GM21447 (cell line): ENCODE measurements around the gene GALK1.

Experiments
- ATAC-seq: cut with Tn5 transposase; IDR thresholded peaks from one replicate; pipeline ENCODE4 v1.9.1; 2021; ENCODE audit not compliant: unreplicated experiment

GALK1 gene

DNA sequence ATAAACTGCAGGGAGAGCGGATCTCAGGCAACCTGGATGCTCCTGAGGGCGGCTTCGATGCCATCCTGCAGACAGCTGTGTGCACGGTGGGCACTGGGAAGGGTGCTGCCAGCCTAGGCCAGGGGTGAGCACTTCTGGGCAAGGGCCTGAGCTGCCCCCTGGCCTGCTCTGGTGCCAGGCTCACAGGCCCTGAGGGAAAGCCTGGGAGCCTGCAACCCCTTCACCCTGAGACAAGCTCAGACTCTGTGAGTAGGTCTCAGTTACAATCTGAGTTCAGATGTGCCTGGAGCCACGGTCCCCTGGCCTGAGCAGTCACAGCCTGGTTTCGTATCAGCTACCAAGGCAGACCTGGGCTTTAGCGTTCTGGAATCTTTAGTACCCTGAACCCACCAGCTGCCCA, 35.6 kb downstream of the GALK1 start:
- ATAC-seq = no peak

DNA sequence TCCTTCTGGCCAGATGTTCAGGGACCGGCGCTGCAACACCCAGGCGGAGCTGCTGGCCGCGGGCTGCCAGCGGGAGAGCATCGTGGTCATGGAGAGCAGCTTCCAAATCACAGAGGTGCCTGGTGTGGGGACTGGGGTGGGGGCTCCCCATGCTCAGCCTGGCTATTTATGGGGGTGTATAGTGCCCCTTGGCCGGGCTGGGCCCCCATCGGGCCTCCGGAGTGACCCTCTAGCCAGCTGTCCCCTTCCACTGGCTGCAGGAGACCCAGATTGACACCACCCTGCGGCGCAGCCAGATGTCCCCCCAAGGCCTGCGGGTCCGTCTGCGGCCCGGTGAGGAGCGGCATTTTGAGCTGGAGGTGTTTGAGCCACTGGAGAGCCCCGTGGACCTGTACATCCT, 37.6 kb downstream of the GALK1 start:
- ATAC-seq = no peak

- no peak for ATAC-seq
Observed at GRCh38 chr17:75725504-75725903, 39.5 kb downstream of the GALK1 start.

GRCh38 chr17:75724016-75725003, 40.7 kb downstream of the GALK1 start:
- ATAC-seq = no peak

- ATAC-seq = no peak
Observed at GRCh38 chr17:75723171-75723930, 41.6 kb downstream of the GALK1 start.

GRCh38 chr17:75722542-75723095, 42.4 kb downstream of the GALK1 start:
- ATAC-seq = no peak

- ATAC-seq = no peak
Observed at GRCh38 chr17:75722076-75722475, 42.9 kb downstream of the GALK1 start.

- ATAC-seq = no peak
Observed at GRCh38 chr17:75721463-75722011, 43.5 kb downstream of the GALK1 start.

- peak; percentile 55 for ATAC-seq
Observed at GRCh38 chr17:75720656-75721462, 44.1 kb downstream of the GALK1 start, which contains the start of gene ITGB4. Gene ITGB4, plus strand, starts transcription at chr17:75721459. Its CDS starts 3,245 bp downstream, at chr17:75724704.

DNA sequence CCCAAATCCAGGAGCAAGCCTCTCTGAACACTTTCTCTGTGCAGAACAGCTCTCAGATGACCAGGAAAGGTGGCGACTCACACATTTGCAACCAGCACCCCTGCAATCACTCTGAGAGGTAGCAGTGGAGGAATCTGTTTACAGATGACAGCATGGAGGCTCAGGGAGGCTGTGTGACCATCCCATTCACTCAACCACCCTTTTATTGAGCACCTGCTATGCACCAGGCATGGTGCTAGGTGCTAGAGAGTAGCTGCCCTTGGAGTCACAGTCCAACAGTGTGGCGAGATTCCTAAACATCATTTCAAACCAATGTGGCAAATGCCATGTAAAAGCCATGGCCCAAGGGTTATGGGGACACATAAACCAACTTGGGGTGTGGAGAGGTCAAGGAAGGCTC, 45.3 kb downstream of the GALK1 start:
- ATAC-seq = no peak

- no peak for ATAC-seq
Observed at GRCh38 chr17:75712446-75712845, 52.5 kb downstream of the GALK1 start.
